Keratinocyte (primary cell): ENCODE measurements around the gene GRAMD2A. TPM values are rescaled to one million over a fixed set of nuclear protein-coding genes. Genes with fewer than 3 reads are reported as not detected.

ENCODE experiments used
- DNase-seq: peaks from one replicate; pipeline ENCODE4 v3.0.0-alpha.2; 2011; ENCODE audit warnings: low read depth, missing footprints, low spot score
- FAIRE-seq: peaks from 2 replicates; lab custom pipeline; 2011; peaks lifted over from hg19 to GRCh38; lab: Jason Lieb, UNC
- H2AFZ ChIP-seq: 2 replicates; pipeline ENCODE4 v1.6.0; 2012; ENCODE audit warnings: low read length, control low read depth, inconsistent platforms; ENCODE audit not compliant: control insufficient read depth
- H3K27ac ChIP-seq: 2 replicates; pipeline ENCODE4 v1.5.1; 2011; ENCODE audit warnings: low read length; ENCODE audit not compliant: control insufficient read depth, insufficient read depth
- H3K27me3 ChIP-seq: 3 replicates; pipeline ENCODE4 v1.6.0; 2011; ENCODE audit warnings: low read length; ENCODE audit not compliant: control insufficient read depth, insufficient read depth; ENCODE audit errors: extremely low read depth
- H3K36me3 ChIP-seq, 2 experiments: 2 replicates in 1 of 2; 3 replicates in 1 of 2; pipeline ENCODE4 v1.5.1; 2011; ENCODE audit warnings: low read length in 2 of 2, mild to moderate bottlenecking in 1 of 2; ENCODE audit not compliant: control insufficient read depth in 2 of 2, insufficient read depth in 2 of 2; ENCODE audit errors: extremely low read depth in 1 of 2
- H3K4me1 ChIP-seq: 3 replicates; pipeline ENCODE4 v1.5.1; 2011; ENCODE audit warnings: low read length; ENCODE audit not compliant: control insufficient read depth, insufficient read depth; ENCODE audit errors: extremely low read depth
- H3K4me2 ChIP-seq: 3 replicates; pipeline ENCODE4 v1.6.0; 2011; ENCODE audit warnings: low read depth, low read length; ENCODE audit not compliant: control insufficient read depth, insufficient read depth; ENCODE audit errors: extremely low read depth
- H3K4me3 ChIP-seq, 3 experiments: fragments of 200-600 bp in 1 of 3; sonication (generic) in 1 of 3; 2 replicates in 2 of 3; 3 replicates in 1 of 3; pipeline ENCODE4 v1.5.1; 2011 to 2016; ENCODE audit warnings: low read length in 3 of 3, mild to moderate bottlenecking in 3 of 3, control low read depth in 2 of 3, inconsistent platforms in 1 of 3, low read depth in 1 of 3, mixed read lengths in 1 of 3, mixed run types in 1 of 3, moderate library complexity in 1 of 3; ENCODE audit not compliant: control insufficient read depth in 2 of 3, insufficient read depth in 2 of 3; ENCODE audit errors: extremely low read depth in 1 of 3
- H3K79me2 ChIP-seq: 2 replicates; pipeline ENCODE4 v1.6.0; 2012; ENCODE audit warnings: low read length; ENCODE audit not compliant: control insufficient read depth, insufficient read depth
- H3K9ac ChIP-seq: 3 replicates; pipeline ENCODE4 v1.6.0; 2011; ENCODE audit warnings: low read length; ENCODE audit not compliant: control insufficient read depth, insufficient read depth; ENCODE audit errors: extremely low read depth
- H3K9me1 ChIP-seq: 3 replicates; pipeline ENCODE4 v1.6.0; 2011; ENCODE audit warnings: low read length; ENCODE audit not compliant: control insufficient read depth, insufficient read depth; ENCODE audit errors: extremely low read depth
- H3K9me3 ChIP-seq: 2 replicates; pipeline ENCODE4 v1.5.1; 2012; ENCODE audit warnings: low read depth, low read length; ENCODE audit not compliant: control insufficient read depth
- H4K20me1 ChIP-seq: 3 replicates; pipeline ENCODE4 v1.6.0; 2011; ENCODE audit warnings: low read length; ENCODE audit not compliant: control insufficient read depth, insufficient read depth; ENCODE audit errors: extremely low read depth
- EZH2 ChIP-seq: IDR thresholded peaks from one replicate; pipeline ENCODE4 v1.6.1; 2012; ENCODE audit warnings: inconsistent platforms, mild to moderate bottlenecking, low read length, moderate library complexity
- dilution Hi-C: fragments of 300-500 bp; cut with MboI; formaldehyde crosslinking; loops from one replicate; pipeline ENCODE4 v1.7.0; 2020; ENCODE audit warnings: low sequenced_read_pairs; ENCODE audit not compliant: extremely low pct_ligation_motif_present
- polyA plus RNA-seq, 5 experiments: library from polyadenylated mRNA; depleted of rRNA in 3 of 5; stranded (reverse) in 3 of 5; stranded (forward) in 1 of 5; unstranded in 1 of 5; fragments of >200 nt; gene quantifications; 1 replicate in 1 of 5; 2 replicates in 3 of 5; 3 replicates in 1 of 5; pipeline versions ENCODE4 v1.2.1 to v1.2.3, GENCODE V29; 2011 to 2012; ENCODE audit warnings: missing spikeins in 2 of 5, low read depth in 1 of 5, low replicate concordance in 1 of 5
- TF ChIP-seq, protein P1 (sequence below), 3 experiments: IDR thresholded peaks in 1 of 3; conservative IDR thresholded peaks in 1 of 3; optimal IDR thresholded peaks in 1 of 3; 2 replicates in 2 of 3; 3 replicates in 1 of 3; pipeline versions ENCODE3 to v1.5.1; 2011; ENCODE audit warnings: low read length in 3 of 3, mild to moderate bottlenecking in 3 of 3, moderate library complexity in 2 of 3, control low read depth in 1 of 3, inconsistent platforms in 1 of 3; ENCODE audit not compliant: insufficient read depth in 2 of 3; ENCODE audit errors: extremely low read depth in 1 of 3

GRAMD2A gene
- polyA plus RNA-seq, 1 donor (not counting 4 experiments of a cell fraction or from before 2014, with no cell fraction given), result 5.7 TPM

DNA sequence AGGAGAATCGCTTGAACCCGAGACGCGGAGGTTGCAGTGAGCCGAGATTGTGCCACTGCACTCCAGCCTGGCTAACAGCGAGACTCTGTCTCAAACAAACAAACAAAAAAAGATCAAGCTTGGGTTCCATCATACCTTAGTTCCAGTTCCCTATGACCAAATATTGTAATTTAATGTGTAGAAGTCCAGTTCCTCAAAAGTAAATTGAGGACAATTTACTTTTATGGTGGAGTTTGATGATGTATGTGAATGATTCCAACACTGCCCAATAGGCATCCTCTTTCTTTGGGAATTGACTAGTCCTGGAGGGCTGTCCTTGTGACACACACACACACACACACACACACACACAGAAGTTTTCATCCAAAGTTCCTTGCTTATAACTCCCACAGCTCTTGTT is 36.2 kb upstream of the GRAMD2A start:
- Histone ChIP-seq H2AFZ (no peak overlapping the region), H3K4me1 (peaks cover 30% of the 10 kb centered on the region), H3K9me1 (no peaks in the 10 kb centered on the region), H3K27me3 (no peaks in the 10 kb centered on the region), H3K36me3 (peaks cover 4 to 9% of the 10 kb centered on the region in 2 experiments), H3K79me2 (peaks cover 32% of the 10 kb centered on the region), H3K9ac (no peak overlapping the region), H3K27ac (no peak overlapping the region), H3K4me2 (no peak overlapping the region), H3K4me3 (no peak overlapping the region), H3K9me3 (no peaks in the 10 kb centered on the region), H4K20me1 (peaks cover 3% of the 10 kb centered on the region)
- TF ChIP-seq, protein P1, sequence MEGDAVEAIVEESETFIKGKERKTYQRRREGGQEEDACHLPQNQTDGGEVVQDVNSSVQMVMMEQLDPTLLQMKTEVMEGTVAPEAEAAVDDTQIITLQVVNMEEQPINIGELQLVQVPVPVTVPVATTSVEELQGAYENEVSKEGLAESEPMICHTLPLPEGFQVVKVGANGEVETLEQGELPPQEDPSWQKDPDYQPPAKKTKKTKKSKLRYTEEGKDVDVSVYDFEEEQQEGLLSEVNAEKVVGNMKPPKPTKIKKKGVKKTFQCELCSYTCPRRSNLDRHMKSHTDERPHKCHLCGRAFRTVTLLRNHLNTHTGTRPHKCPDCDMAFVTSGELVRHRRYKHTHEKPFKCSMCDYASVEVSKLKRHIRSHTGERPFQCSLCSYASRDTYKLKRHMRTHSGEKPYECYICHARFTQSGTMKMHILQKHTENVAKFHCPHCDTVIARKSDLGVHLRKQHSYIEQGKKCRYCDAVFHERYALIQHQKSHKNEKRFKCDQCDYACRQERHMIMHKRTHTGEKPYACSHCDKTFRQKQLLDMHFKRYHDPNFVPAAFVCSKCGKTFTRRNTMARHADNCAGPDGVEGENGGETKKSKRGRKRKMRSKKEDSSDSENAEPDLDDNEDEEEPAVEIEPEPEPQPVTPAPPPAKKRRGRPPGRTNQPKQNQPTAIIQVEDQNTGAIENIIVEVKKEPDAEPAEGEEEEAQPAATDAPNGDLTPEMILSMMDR (optimal IDR thresholded peaks at IDR 0.05 in 1 of 3, IDR thresholded peaks at IDR 0.05 in 1 of 3, conservative IDR thresholded peaks at IDR 0.05 in 1 of 3; ENCODE audit: extremely low read depth in 1 of 3, insufficient read depth in 2 of 3, low read length in 3 of 3), result no peak
- no peak for TF ChIP-seq EZH2
- dilution Hi-C loops, result no loop called here
- no peak for FAIRE-seq
- DNase-seq, result no peak

DNA sequence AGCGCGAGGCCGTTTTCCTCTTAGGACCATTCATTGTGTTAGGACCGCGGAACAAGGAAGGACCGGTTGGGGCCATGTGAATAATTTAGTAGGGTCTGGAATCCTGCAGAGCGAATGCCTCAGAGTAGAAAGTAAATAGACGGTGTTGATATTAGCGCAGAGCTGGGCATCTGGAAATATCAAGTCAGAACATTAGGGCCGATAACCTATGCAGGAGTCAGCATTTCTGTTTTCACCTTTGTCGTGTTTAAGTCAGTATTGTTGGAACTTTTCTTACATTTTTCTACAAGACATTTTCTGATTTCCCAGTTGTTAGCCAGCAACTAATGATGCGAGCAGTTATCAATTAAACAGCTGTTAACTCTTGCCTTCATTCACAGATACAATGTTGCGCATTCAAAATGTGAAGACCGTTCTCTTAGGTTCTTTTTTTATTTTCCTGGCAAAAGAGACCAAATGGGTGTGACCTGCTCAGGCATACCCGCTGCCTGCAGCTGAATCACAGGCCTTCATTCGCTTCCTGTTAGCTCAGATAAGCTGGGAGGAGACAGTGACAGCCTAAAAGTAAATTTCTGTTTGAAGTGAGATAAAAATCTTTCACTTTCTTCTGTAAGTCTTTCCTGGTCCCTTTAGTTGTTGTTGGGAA is 34.4 kb upstream of the GRAMD2A start:
- FAIRE-seq, result peak; percentile 20
- H3K9me3 ChIP-seq, result no peaks in the 10 kb centered on the region
- H3K9ac ChIP-seq, result peak overlapping the region; percentile 96
- dilution Hi-C loops, result no loop called here
- no peak for DNase-seq
- TF ChIP-seq, protein P1 (optimal IDR thresholded peaks at IDR 0.05 in 1 of 3, IDR thresholded peaks at IDR 0.05 in 1 of 3, conservative IDR thresholded peaks at IDR 0.05 in 1 of 3; ENCODE audit: extremely low read depth in 1 of 3, insufficient read depth in 2 of 3, low read length in 3 of 3), result no peak
- no peak for TF ChIP-seq EZH2
- peaks cover 7% of the 10 kb centered on the region for H4K20me1 ChIP-seq
- peaks cover 4 to 13% of the 10 kb centered on the region in 2 experiments for H3K36me3 ChIP-seq
- peak overlapping the region; percentile 93 for H3K4me2 ChIP-seq
- no peaks in the 10 kb centered on the region for H3K27me3 ChIP-seq
- no peak overlapping the region for H2AFZ ChIP-seq
- peaks cover 44% of the 10 kb centered on the region for H3K79me2 ChIP-seq
- H3K4me3 ChIP-seq, result peak overlapping the region; percentile 83 to 95 (median 93)
- peaks cover 25% of the 10 kb centered on the region for H3K4me1 ChIP-seq
- H3K27ac ChIP-seq, result peak overlapping the region; percentile 99
- no peaks in the 10 kb centered on the region for H3K9me1 ChIP-seq
